ENCODE results near the gene SPRY1. TPM values are rescaled to one million over a fixed set of nuclear protein-coding genes. Genes with fewer than 3 reads are reported as not detected.

SPRY1 gene
- total and polyA plus RNA-seq, 9 of the 15 experiments (the other 6 are each of a cell fraction or from before 2014, with no cell fraction given): 0.18 to 1.9 (median 0.45) TPM; not detected in 1

DNA sequence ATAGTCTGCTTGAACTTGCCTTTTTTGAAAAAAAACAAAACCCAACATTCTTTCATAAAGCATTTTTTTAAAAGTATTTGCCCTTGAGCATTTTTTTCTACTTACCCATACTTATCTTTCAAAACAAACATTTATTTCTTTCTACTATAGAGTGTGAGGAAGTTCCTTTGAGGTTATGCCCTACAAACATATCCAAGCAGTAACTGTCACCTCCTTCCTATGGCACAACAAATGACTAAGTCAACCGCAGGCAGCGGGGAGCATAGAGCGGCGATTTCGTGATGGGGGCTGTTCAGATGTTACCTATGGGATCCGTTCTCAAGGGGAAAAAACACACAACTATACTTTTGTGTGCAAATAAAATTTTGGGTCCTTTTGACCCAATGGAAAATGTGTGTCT is 19.4 kb downstream of the SPRY1 start (continued):
- TF ChIP-seq, protein P1, sequence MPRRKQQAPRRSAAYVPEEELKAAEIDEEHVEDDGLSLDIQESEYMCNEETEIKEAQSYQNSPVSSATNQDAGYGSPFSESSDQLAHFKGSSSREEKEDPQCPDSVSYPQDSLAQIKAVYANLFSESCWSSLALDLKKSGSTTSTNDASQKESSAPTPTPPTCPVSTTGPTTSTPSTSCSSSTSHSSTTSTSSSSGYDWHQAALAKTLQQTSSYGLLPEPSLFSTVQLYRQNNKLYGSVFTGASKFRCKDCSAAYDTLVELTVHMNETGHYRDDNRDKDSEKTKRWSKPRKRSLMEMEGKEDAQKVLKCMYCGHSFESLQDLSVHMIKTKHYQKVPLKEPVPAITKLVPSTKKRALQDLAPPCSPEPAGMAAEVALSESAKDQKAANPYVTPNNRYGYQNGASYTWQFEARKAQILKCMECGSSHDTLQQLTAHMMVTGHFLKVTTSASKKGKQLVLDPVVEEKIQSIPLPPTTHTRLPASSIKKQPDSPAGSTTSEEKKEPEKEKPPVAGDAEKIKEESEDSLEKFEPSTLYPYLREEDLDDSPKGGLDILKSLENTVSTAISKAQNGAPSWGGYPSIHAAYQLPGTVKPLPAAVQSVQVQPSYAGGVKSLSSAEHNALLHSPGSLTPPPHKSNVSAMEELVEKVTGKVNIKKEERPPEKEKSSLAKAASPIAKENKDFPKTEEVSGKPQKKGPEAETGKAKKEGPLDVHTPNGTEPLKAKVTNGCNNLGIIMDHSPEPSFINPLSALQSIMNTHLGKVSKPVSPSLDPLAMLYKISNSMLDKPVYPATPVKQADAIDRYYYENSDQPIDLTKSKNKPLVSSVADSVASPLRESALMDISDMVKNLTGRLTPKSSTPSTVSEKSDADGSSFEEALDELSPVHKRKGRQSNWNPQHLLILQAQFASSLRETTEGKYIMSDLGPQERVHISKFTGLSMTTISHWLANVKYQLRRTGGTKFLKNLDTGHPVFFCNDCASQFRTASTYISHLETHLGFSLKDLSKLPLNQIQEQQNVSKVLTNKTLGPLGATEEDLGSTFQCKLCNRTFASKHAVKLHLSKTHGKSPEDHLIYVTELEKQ (CRISPR knock-in tag; IDR thresholded peaks at IDR 0.05): no peak
- TF ChIP-seq, protein P2, sequence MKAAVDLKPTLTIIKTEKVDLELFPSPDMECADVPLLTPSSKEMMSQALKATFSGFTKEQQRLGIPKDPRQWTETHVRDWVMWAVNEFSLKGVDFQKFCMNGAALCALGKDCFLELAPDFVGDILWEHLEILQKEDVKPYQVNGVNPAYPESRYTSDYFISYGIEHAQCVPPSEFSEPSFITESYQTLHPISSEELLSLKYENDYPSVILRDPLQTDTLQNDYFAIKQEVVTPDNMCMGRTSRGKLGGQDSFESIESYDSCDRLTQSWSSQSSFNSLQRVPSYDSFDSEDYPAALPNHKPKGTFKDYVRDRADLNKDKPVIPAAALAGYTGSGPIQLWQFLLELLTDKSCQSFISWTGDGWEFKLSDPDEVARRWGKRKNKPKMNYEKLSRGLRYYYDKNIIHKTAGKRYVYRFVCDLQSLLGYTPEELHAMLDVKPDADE (conservative IDR thresholded peaks at IDR 0.05; ENCODE audit: control insufficient read depth, low read depth, low read length): no peak
- TF ChIP-seq ZNF431 (CRISPR knock-in tag; IDR thresholded peaks at IDR 0.05): no peak
- no peak for TF ChIP-seq TRIM28 (IDR thresholded peaks at IDR 0.05)
- no peak for TF ChIP-seq JUND (IDR thresholded peaks at IDR 0.05; ENCODE audit: borderline replicate concordance, low read depth, low read length)
- TF ChIP-seq JUND (tag; IDR thresholded peaks at IDR 0.05; ENCODE audit: borderline replicate concordance, low read depth, low read length): peak; percentile 65; the same call in 2 of the 3 replicates
- 0 out of 2 replicates have a peak, but pooled peaks have one; percentile 9 for TF ChIP-seq ARID1B (IDR thresholded peaks at IDR 0.05)
- TF ChIP-seq ZBTB7A (IDR thresholded peaks at IDR 0.05; ENCODE audit: borderline replicate concordance, control insufficient read depth, low read depth, low read length): no peak

Data from K562 (cell line).